Uterus (tissue), 4 donors: ENCODE data around the gene KIF26B. TPM values are rescaled to one million over a fixed set of nuclear protein-coding genes. Genes with fewer than 3 reads are reported as not detected.

Experiments used
- DNase-seq, 2 donors: peaks; one replicate each; pipeline ENCODE4 v3.0.0-alpha.2; 2019 to 2020
- H3K27ac ChIP-seq, 2 donors: fragments of 200-600 bp; sonication (generic); 1 replicate in 1 of 2; 2 replicates in 1 of 2; pipeline ENCODE4 v1.5.1; 2016 to 2018
- H3K27me3 ChIP-seq, 2 donors: fragments of 200-600 bp; sonication (generic); one replicate each; pipeline ENCODE4 v1.5.1; 2018 to 2019; ENCODE audit warnings: control low read depth in 1 of 2
- H3K36me3 ChIP-seq, 2 donors: fragments of 200-600 bp; sonication (generic); one replicate each; pipeline ENCODE4 v1.5.1; 2019; ENCODE audit warnings: control low read depth in 1 of 2
- H3K4me1 ChIP-seq, 2 donors: fragments of 200-600 bp; sonication (generic); one replicate each; pipeline ENCODE4 v1.5.1; 2018 to 2019; ENCODE audit warnings: control low read depth in 1 of 2
- H3K4me3 ChIP-seq, 2 donors: fragments of 200-600 bp; sonication (generic); 1 replicate in 1 of 2; 2 replicates in 1 of 2; pipeline ENCODE4 v1.5.1; 2018 to 2019; ENCODE audit warnings: mild to moderate bottlenecking in 1 of 2
- H3K9me3 ChIP-seq, 2 donors: fragments of 200-600 bp; sonication (generic); one replicate each; pipeline ENCODE4 v1.5.1; 2019; ENCODE audit warnings: control low read depth in 1 of 2
- POLR2A ChIP-seq, 2 donors: fragments of 450-650 bp; IDR thresholded peaks; one replicate each; pipeline ENCODE4 v1.6.1; 2016; ENCODE audit warnings: antibody characterized with exemption in 2 of 2, mild to moderate bottlenecking in 1 of 2, moderate library complexity in 1 of 2
- intact Hi-C: fragments of 100-400 bp; cut with DNase I; formaldehyde crosslinking; loops from one replicate; pipeline ENCODE4 v1.15.1; 2023; ENCODE audit warnings: low total_unique reads
- total RNA-seq, 4 donors: library from RNA; depleted of rRNA in 3 of 4; stranded (reverse); fragments of >200 nt in 3 of 4; gene quantifications; one replicate each; pipeline versions ENCODE4 v1.1.0 to v1.2.4, GENCODE V29; 2014 to 2023
- TF ChIP-seq, protein P1 (sequence below), 4 experiments: fragments of 200-600 bp in 2 of 4; fragments of 450-650 bp in 2 of 4; sonication (generic) in 2 of 4; IDR thresholded peaks; one replicate each; pipeline ENCODE4 v1.5.1; 2016 to 2019; ENCODE audit warnings: antibody characterized with exemption in 4 of 4, mild to moderate bottlenecking in 2 of 4, moderate library complexity in 1 of 4
- donor health status: DM: yes; HTN: yes; CAD: no.

KIF26B gene
- total RNA-seq, 4 donors from 2014 or later = 0.27 to 17.4 (median 1.3) TPM; not detected in 1

GRCh38 chr1:245373131-245373530 lies 218.3 kb downstream of the KIF26B start:
- TF ChIP-seq, protein P1, sequence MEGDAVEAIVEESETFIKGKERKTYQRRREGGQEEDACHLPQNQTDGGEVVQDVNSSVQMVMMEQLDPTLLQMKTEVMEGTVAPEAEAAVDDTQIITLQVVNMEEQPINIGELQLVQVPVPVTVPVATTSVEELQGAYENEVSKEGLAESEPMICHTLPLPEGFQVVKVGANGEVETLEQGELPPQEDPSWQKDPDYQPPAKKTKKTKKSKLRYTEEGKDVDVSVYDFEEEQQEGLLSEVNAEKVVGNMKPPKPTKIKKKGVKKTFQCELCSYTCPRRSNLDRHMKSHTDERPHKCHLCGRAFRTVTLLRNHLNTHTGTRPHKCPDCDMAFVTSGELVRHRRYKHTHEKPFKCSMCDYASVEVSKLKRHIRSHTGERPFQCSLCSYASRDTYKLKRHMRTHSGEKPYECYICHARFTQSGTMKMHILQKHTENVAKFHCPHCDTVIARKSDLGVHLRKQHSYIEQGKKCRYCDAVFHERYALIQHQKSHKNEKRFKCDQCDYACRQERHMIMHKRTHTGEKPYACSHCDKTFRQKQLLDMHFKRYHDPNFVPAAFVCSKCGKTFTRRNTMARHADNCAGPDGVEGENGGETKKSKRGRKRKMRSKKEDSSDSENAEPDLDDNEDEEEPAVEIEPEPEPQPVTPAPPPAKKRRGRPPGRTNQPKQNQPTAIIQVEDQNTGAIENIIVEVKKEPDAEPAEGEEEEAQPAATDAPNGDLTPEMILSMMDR (IDR thresholded peaks at IDR 0.05) = no peak
- TF ChIP-seq POLR2A (IDR thresholded peaks at IDR 0.05) = no peak
- Histone ChIP-seq H3K9me3 (no peaks in the 10 kb centered on the region), H3K4me1 (no peaks in the 10 kb centered on the region), H3K4me3 (no peak overlapping the region), H3K27ac (no peak overlapping the region), H3K36me3 (no peaks in the 10 kb centered on the region), H3K27me3 (no peaks in the 10 kb centered on the region)
- intact Hi-C loops = no loop called here
- DNase-seq = no peak

- DNase-seq = no peak
Measured at GRCh38 chr1:245375789-245376460, 221.1 kb downstream of the KIF26B start.

DNA sequence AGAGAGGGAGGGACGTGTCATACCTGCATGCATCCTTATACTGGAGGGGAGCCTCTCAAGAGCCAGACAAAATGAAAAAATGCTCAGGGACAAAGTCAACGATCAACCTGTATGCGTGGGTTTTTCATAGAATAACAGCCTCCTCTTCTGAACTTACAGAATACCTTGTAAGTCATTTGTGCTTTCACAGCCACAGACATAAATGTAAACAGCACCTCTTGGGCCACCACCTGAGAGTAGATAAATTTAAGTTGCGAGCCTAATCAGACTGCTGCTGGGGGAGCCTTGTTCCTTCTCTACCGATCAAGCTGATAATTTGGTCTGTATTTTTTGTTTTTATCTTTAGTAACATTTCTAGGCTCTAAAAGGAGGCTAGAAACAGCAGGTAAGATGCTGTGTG lies 223.1 kb downstream of the KIF26B start:
- TF ChIP-seq POLR2A (IDR thresholded peaks at IDR 0.05) = no peak
- TF ChIP-seq, protein P1 (IDR thresholded peaks at IDR 0.05) = no peak
- intact Hi-C loops = no loop called here
- Histone ChIP-seq H3K27ac (no peak overlapping the region), H3K4me1 (no peaks in the 10 kb centered on the region), H3K4me3 (no peak overlapping the region), H3K36me3 (no peaks in the 10 kb centered on the region), H3K27me3 (no peaks in the 10 kb centered on the region), H3K9me3 (no peaks in the 10 kb centered on the region)
- DNase-seq = no peak

More at GRCh38 chr1:245375789-245376460, 221.1 kb downstream of the KIF26B start:
- TF ChIP-seq POLR2A (IDR thresholded peaks at IDR 0.05) = no peak
- TF ChIP-seq, protein P1 (IDR thresholded peaks at IDR 0.05) = no peak
- intact Hi-C loops = no loop called here
- H3K27me3 ChIP-seq = no peaks in the 10 kb centered on the region
- no peaks in the 10 kb centered on the region for H3K4me1 ChIP-seq
- no peak overlapping the region for H3K27ac ChIP-seq
- no peaks in the 10 kb centered on the region for H3K9me3 ChIP-seq
- H3K4me3 ChIP-seq = no peak overlapping the region
- no peaks in the 10 kb centered on the region for H3K36me3 ChIP-seq

DNA sequence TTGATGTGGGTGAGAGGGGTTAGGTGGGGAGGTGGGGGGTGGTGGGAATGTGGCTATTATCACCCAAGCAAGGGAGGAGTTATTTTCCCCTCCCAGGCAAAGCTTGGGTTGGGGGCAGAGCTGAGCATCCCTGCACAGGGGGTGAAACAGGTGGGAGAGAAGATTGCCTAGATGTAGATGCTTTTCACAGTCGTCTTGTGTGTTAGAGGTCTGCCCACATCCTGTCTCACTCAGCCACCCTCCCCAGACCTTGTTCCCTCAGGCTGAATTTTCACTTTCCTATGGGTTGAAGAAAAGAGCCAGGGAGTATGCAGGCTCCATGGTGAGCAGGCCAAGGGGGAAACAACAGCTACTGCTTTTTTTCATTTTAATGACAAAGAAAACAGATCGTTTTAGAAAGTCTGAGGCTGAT lies 223.5 kb downstream of the KIF26B start:
- intact Hi-C loops = no loop called here
- no peaks in the 10 kb centered on the region for H3K27me3 ChIP-seq
- no peak for TF ChIP-seq POLR2A (IDR thresholded peaks at IDR 0.05)
- TF ChIP-seq, protein P1 (IDR thresholded peaks at IDR 0.05) = no peak
- no peak overlapping the region for H3K4me3 ChIP-seq
- H3K4me1 ChIP-seq = no peaks in the 10 kb centered on the region
- no peaks in the 10 kb centered on the region for H3K36me3 ChIP-seq
- H3K9me3 ChIP-seq = no peaks in the 10 kb centered on the region
- H3K27ac ChIP-seq = no peak overlapping the region
- no peak for DNase-seq

DNA sequence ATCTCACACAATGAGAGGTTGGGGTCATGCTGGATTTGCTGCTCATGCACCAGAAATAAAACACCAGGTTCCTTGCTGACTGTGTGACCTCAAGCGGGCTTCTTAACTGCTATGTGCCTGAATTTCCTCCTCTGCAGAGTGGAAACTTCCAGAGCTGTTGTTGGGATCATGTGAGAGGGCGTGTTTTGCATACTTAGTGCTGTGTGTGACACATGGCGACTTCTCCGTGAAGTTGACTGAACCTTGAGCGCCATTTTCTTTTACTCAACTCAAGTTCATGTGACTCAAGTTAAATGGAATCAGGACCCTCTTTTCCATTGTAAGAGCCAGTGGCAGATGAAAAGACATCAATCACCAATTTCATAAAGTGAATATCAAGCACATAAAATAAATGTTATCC lies 224.0 kb downstream of the KIF26B start:
- H3K27ac ChIP-seq = no peak overlapping the region
- no peak for TF ChIP-seq POLR2A (IDR thresholded peaks at IDR 0.05)
- TF ChIP-seq, protein P1 (IDR thresholded peaks at IDR 0.05) = no peak
- intact Hi-C loops = no loop called here

More for the DNA sequence above, 224.0 kb downstream of the KIF26B start:
- DNase-seq = no peak
- H3K36me3 ChIP-seq = no peaks in the 10 kb centered on the region
- H3K27me3 ChIP-seq = no peaks in the 10 kb centered on the region
- H3K4me3 ChIP-seq = no peak overlapping the region
- no peaks in the 10 kb centered on the region for H3K9me3 ChIP-seq
- H3K4me1 ChIP-seq = no peaks in the 10 kb centered on the region
